Ascending aorta (tissue), 2 donors: Measurements from ENCODE around the gene MS4A12. TPM values are rescaled to one million over a fixed set of nuclear protein-coding genes. Genes with fewer than 3 reads are reported as not detected.

Experiments
- DNase-seq, 2 donors: peaks; one replicate each; pipeline ENCODE4 v3.0.0-alpha.2; 2019; ENCODE audit warnings: low spot score in 2 of 2
- H3K27ac ChIP-seq, 2 donors: fragments of 200-600 bp; sonication (generic); one replicate each; pipeline ENCODE4 v1.5.1; 2016 to 2017; ENCODE audit warnings: mild to moderate bottlenecking in 1 of 2
- H3K27me3 ChIP-seq: fragments of 200-600 bp; sonication (generic); one replicate; pipeline ENCODE4 v1.5.1; 2017
- H3K36me3 ChIP-seq, 2 donors: fragments of 200-600 bp; sonication (generic); one replicate each; pipeline ENCODE4 v1.5.1; 2016
- H3K4me1 ChIP-seq, 2 donors: fragments of 200-600 bp; sonication (generic); one replicate each; pipeline ENCODE4 v1.5.1; 2016 to 2017; ENCODE audit warnings: mild to moderate bottlenecking in 1 of 2
- H3K4me3 ChIP-seq, 2 donors: fragments of 200-600 bp; sonication (generic); one replicate each; pipeline ENCODE4 v1.5.1; 2016 to 2017; ENCODE audit warnings: mild to moderate bottlenecking in 1 of 2
- H3K9me3 ChIP-seq, 2 donors: fragments of 200-600 bp; sonication (generic); one replicate each; pipeline ENCODE4 v1.5.1; 2016
- CTCF ChIP-seq, 3 experiments: fragments of 200-600 bp in 2 of 3; fragments of 450-650 bp in 1 of 3; sonication (generic) in 2 of 3; IDR thresholded peaks; one replicate each; pipeline ENCODE4 v1.5.1; 2016 to 2019; ENCODE audit warnings: antibody characterized with exemption in 3 of 3, mild to moderate bottlenecking in 1 of 3, moderate library complexity in 1 of 3
- intact Hi-C: fragments of 100-400 bp; cut with DNase I; formaldehyde crosslinking; loops from one replicate; pipeline ENCODE4 v1.15.1; 2023
- total RNA-seq: library from RNA; depleted of rRNA; stranded (reverse); fragments of >200 nt; gene quantifications from one replicate; pipeline ENCODE4 v1.1.0, GENCODE V29; 2016

Gene MS4A12
- total RNA-seq, 1 donor from 2014 or later: not detected

DNA sequence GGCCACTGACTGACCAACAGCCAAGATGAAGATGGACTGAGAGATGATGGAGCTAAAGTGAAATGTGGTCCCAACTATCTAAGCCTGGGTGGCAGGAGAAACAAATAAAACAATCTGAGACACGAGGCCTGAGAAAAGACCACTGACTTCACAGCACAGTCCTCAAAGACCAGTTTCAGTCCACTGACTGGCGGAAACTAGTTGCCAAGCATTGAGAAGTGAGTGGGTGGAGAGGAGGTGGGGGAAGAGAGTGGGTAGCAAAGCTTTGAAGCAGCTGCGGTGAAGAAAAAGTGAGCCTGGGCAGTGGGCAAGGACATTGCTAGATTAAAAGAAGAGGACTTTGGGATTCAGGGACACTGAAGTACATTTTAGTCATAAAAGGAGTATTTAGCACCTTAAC, 35.0 kb upstream of the MS4A12 start:
- no peaks in the 10 kb centered on the region for H3K4me1 ChIP-seq
- H3K9me3 ChIP-seq: no peaks in the 10 kb centered on the region
- H3K4me3 ChIP-seq: no peak overlapping the region
- no peaks in the 10 kb centered on the region for H3K27me3 ChIP-seq
- DNase-seq: no peak
- H3K27ac ChIP-seq: no peak overlapping the region
- intact Hi-C loops: no loop called here
- no peak for TF ChIP-seq CTCF (IDR thresholded peaks at IDR 0.05)
- H3K36me3 ChIP-seq: no peaks in the 10 kb centered on the region

GRCh38 chr11:60459345-60459744, 33.2 kb upstream of the MS4A12 start:
- intact Hi-C loops: no loop called here
- TF ChIP-seq CTCF (IDR thresholded peaks at IDR 0.05): no peak
- Histone ChIP-seq H3K4me3 (no peak overlapping the region), H3K27me3 (no peaks in the 10 kb centered on the region), H3K36me3 (no peaks in the 10 kb centered on the region), H3K27ac (no peak overlapping the region), H3K4me1 (no peaks in the 10 kb centered on the region), H3K9me3 (no peaks in the 10 kb centered on the region)
- DNase-seq: no peak

DNA sequence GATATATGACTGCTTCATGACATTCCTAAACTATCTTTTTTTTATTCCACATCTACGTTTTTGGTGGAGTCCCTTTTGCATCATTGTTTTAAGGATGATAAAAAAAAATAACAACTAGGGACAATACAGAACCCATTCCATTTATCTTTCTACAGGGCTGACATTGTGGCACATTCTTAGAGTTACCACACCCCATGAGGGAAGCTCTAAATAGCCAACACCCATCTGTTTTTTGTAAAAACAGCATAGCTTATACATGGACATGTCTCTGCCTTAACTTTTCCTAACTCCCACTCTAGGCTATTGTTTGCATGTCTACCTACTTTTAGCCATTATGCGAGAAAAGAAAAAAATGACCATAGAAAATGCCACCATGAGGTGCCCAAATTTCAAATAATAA, 23.7 kb upstream of the MS4A12 start:
- Histone ChIP-seq H3K4me3 (no peak overlapping the region), H3K9me3 (no peaks in the 10 kb centered on the region), H3K27me3 (no peaks in the 10 kb centered on the region), H3K36me3 (no peaks in the 10 kb centered on the region), H3K27ac (no peak overlapping the region), H3K4me1 (no peaks in the 10 kb centered on the region)
- no peak for DNase-seq
- intact Hi-C loops: no loop called here
- no peak for TF ChIP-seq CTCF (IDR thresholded peaks at IDR 0.05)

DNA sequence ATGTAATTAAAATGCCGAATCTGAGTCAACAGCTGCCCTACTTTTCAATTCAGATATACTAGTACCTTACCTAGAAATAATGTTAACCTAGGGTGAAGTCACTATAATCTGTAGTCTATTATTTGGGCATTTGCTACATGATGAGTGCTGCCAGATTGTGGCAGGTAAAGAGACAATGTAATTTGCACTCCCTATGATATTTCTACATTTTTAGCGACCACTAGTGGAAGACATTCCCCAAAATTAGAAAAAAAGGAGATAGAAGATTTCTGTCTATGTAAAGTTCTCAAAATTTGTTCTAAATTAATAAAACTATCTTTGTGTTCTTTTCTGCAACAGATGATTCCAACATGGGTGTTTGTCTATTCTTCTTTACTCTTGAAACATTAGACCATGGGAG, 22.9 kb upstream of the MS4A12 start:
- intact Hi-C loops: no loop called here
- TF ChIP-seq CTCF (IDR thresholded peaks at IDR 0.05): no peak
- H3K27me3 ChIP-seq: no peaks in the 10 kb centered on the region
- no peak for DNase-seq
- no peaks in the 10 kb centered on the region for H3K9me3 ChIP-seq
- no peak overlapping the region for H3K4me3 ChIP-seq
- no peaks in the 10 kb centered on the region for H3K36me3 ChIP-seq
- no peak overlapping the region for H3K27ac ChIP-seq
- no peaks in the 10 kb centered on the region for H3K4me1 ChIP-seq

- no peaks in the 10 kb centered on the region for H3K9me3 ChIP-seq
- no peak overlapping the region for H3K27ac ChIP-seq
- no peak for DNase-seq
- no peak for TF ChIP-seq CTCF (IDR thresholded peaks at IDR 0.05)
- H3K4me3 ChIP-seq: no peak overlapping the region
- intact Hi-C loops: no loop called here
- no peaks in the 10 kb centered on the region for H3K36me3 ChIP-seq
- no peaks in the 10 kb centered on the region for H3K27me3 ChIP-seq
- no peaks in the 10 kb centered on the region for H3K4me1 ChIP-seq
Measured at GRCh38 chr11:60477035-60477445, 15.5 kb upstream of the MS4A12 start.

- no peak for DNase-seq
- H3K4me3 ChIP-seq: no peak overlapping the region
- H3K27ac ChIP-seq: no peak overlapping the region
- H3K4me1 ChIP-seq: no peaks in the 10 kb centered on the region
- no peak for TF ChIP-seq CTCF (IDR thresholded peaks at IDR 0.05)
- H3K9me3 ChIP-seq: no peaks in the 10 kb centered on the region
- H3K27me3 ChIP-seq: no peaks in the 10 kb centered on the region
- intact Hi-C loops: no loop called here
- no peaks in the 10 kb centered on the region for H3K36me3 ChIP-seq
Measured at GRCh38 chr11:60482361-60482760, 10.2 kb upstream of the MS4A12 start.
